Adrenal gland (tissue), 12 donors: ENCODE measurements around the gene RASGEF1C. TPM values are rescaled to one million over a fixed set of nuclear protein-coding genes. Genes with fewer than 3 reads are reported as not detected.

Experiments
- DNase-seq, 7 donors: peaks; one replicate each; pipeline ENCODE4 v3.0.0-alpha.2; 2019 to 2020
- H3K27ac ChIP-seq, 5 donors: fragments of 200-600 bp; sonication (generic) in 4 of 5; 1 replicate in 3 of 5; 2 replicates in 2 of 5; pipeline versions ENCODE4 v1.5.1 to v1.8.0; 2016 to 2020; ENCODE audit warnings: mild to moderate bottlenecking in 1 of 5
- H3K27me3 ChIP-seq: fragments of 200-600 bp; 2 replicates; pipeline ENCODE4 v1.8.0; 2021
- H3K36me3 ChIP-seq, 2 donors: fragments of 200-600 bp; replicated peaks in 1 of 2; 1 replicate in 1 of 2; 2 replicates in 1 of 2; pipeline versions ENCODE4 v1.5.1 to v1.8.0; 2018 to 2022
- H3K4me1 ChIP-seq, 2 donors: fragments of 200-600 bp; replicated peaks in 1 of 2; 1 replicate in 1 of 2; 2 replicates in 1 of 2; pipeline versions ENCODE4 v1.5.1 to v1.8.0; 2018 to 2021
- H3K4me3 ChIP-seq, 4 donors: fragments of 200-600 bp; sonication (generic) in 3 of 4; one replicate each; pipeline ENCODE4 v1.5.1; 2016 to 2018
- H3K9me3 ChIP-seq, 3 donors: fragments of 200-600 bp; sonication (generic) in 1 of 3; replicated peaks in 1 of 3; 1 replicate in 2 of 3; 2 replicates in 1 of 3; pipeline versions ENCODE4 v1.5.1 to v1.8.0; 2016 to 2021
- POLR2A ChIP-seq, 2 donors: fragments of 450-650 bp; IDR thresholded peaks; one replicate each; pipeline ENCODE4 v1.6.1; 2017; ENCODE audit warnings: antibody characterized with exemption in 2 of 2, mild to moderate bottlenecking in 2 of 2, moderate library complexity in 1 of 2
- WGBS, 4 donors: extraction: QIAGEN DNeasy Blood & Tissue Kit in 2 of 4; methylation state at CpG; one replicate each; pipeline versions ENCODE4 v1.1.5 to v1.1.7; 2013 to 2017; 5-methylcytosine and 5-hydroxymethylcytosine counted together
- intact Hi-C, 2 donors: fragments of 100-400 bp; cut with DNase I; formaldehyde crosslinking; loops; one replicate each; pipeline versions ENCODE4 v1.14.1 to v1.15.0; 2022 to 2023
- polyA plus RNA-seq, 3 donors: library from polyadenylated mRNA; stranded (reverse); fragments of 200-250 nt in 2 of 3; fragments of 350-450 nt in 1 of 3; fragmentation: Illumina TruSeq in 1 of 3; extraction: RNeasy Lipid Tissue Mini Kit (QIAGEN cat#74804) in 1 of 3; gene quantifications; one replicate each; pipeline ENCODE4 v1.2.3, GENCODE V29; 2013 to 2014
- total RNA-seq, 9 donors: library from RNA; depleted of rRNA in 4 of 9; stranded (reverse); fragments of >200 nt in 4 of 9; fragments of 120-200 nt in 1 of 9; fragmentation: NEBNext Ultra II Directional in 1 of 9; extraction: Animal tissue kit (Norgen Biotek cat#: 25700) in 1 of 9; gene quantifications; one replicate each; pipeline versions ENCODE4 v1.1.0 to v1.2.4, GENCODE V29; 2013 to 2023
- TF ChIP-seq, protein P1 (sequence below), 6 experiments: fragments of 450-650 bp in 4 of 6; fragments of 200-600 bp in 2 of 6; sonication (generic) in 1 of 6; IDR thresholded peaks; 1 replicate in 5 of 6; 2 replicates in 1 of 6; pipeline versions ENCODE4 v1.5.1 to v1.8.0; 2016 to 2021; ENCODE audit warnings: antibody characterized with exemption in 6 of 6, mild to moderate bottlenecking in 2 of 6, moderate library complexity in 1 of 6
- donor health status: healthy with polysubstance abuse.
- donor health status: Bipolar disorder and iron deficiency.
- donor health status: DM: yes; HTN: yes; CAD: no.
- donor health status: DM: no; HTN: no; CAD: no.
- donor health status: DM: no; HTN: no; CAD: no.
- donor health status: DM: yes; HTN: yes; CAD: no.

The RASGEF1C gene
- total and polyA plus RNA-seq, 12 donors: 0.15 to 1.9 (median 0.74) TPM; not detected in 6

DNA sequence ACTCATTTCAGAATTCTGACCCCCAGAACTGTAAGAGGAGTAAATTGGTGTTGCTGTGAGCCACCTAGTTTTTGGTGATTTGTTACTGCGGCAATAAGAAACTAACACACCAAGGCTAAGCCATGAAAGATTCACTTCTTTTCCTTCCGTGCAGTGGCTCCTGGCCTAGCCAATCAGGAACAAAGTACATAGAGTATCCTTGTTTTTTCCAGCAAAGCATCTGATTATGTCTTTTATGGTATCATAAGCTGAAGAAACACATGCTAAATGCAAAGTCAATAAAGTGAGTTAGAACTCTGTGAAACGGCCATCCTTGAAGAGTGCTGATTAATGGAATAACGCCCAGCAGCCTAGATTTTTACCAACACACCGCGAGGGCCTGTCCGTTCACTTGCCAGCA is 148.8 kb downstream of the RASGEF1C start:
- intact Hi-C loops: no loop called here
- TF ChIP-seq POLR2A (IDR thresholded peaks at IDR 0.05): no peak
- TF ChIP-seq, protein P1, sequence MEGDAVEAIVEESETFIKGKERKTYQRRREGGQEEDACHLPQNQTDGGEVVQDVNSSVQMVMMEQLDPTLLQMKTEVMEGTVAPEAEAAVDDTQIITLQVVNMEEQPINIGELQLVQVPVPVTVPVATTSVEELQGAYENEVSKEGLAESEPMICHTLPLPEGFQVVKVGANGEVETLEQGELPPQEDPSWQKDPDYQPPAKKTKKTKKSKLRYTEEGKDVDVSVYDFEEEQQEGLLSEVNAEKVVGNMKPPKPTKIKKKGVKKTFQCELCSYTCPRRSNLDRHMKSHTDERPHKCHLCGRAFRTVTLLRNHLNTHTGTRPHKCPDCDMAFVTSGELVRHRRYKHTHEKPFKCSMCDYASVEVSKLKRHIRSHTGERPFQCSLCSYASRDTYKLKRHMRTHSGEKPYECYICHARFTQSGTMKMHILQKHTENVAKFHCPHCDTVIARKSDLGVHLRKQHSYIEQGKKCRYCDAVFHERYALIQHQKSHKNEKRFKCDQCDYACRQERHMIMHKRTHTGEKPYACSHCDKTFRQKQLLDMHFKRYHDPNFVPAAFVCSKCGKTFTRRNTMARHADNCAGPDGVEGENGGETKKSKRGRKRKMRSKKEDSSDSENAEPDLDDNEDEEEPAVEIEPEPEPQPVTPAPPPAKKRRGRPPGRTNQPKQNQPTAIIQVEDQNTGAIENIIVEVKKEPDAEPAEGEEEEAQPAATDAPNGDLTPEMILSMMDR (IDR thresholded peaks at IDR 0.05): no peak
- 91 to 98% (median 97%) methylated on average over 7 of the region's 7 CpGs for WGBS, 4 donors
- Histone ChIP-seq H3K9me3 (no peaks in the 10 kb centered on the region), H3K4me1 (no peaks in the 10 kb centered on the region), H3K4me3 (no peak overlapping the region), H3K27ac (no peak overlapping the region), H3K27me3 (no peaks in the 10 kb centered on the region), H3K36me3 (no peaks in the 10 kb centered on the region)
- DNase-seq: no peak

DNA sequence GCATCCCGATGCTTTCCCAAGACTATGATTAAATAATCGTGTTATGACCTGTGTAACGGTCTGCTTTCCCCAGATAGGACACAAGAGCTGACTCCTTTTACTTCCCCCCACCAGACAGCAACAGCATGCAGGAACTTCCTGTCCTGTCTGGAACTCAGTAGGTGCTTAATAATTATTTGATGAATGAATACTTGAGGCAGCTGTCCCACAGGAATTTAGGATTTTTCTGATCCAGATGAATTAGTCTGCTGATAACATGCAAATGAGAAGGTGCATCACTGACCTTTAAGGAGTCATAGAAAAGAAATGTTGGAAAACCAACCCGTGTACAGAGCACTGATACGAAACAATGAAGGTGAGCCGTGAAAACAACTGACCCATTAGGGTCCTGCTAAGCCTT is 149.7 kb downstream of the RASGEF1C start:
- Histone ChIP-seq H3K36me3 (no peaks in the 10 kb centered on the region), H3K27me3 (no peaks in the 10 kb centered on the region), H3K27ac (no peak overlapping the region), H3K4me1 (no peaks in the 10 kb centered on the region), H3K9me3 (no peaks in the 10 kb centered on the region), H3K4me3 (no peak overlapping the region)
- intact Hi-C loops: no loop called here
- DNase-seq: no peak
- TF ChIP-seq, protein P1 (IDR thresholded peaks at IDR 0.05): no peak
- no peak for TF ChIP-seq POLR2A (IDR thresholded peaks at IDR 0.05)
- 79 to 84% (median 83%) methylated on average over 6 of the region's 6 CpGs for WGBS, 4 donors

DNA sequence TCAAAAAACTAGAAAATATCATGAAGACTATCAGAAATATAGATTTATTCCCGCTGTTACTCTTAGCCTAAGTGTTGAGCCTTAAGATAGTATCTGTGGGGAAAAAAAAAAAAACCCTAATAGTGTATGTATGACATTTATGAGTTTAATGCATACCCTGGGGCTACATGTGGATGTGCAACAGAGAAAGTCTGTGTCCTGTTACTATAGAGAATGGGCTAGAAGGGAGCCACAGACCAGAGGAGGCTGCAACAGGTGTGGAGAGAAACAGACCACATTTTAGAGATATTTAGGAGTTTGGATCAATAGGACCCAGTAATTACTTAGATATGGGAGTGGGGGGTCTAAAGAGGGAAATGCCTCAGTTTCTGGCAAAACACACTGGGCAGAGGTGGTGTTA is 152.9 kb downstream of the RASGEF1C start:
- no peak for TF ChIP-seq POLR2A (IDR thresholded peaks at IDR 0.05)
- TF ChIP-seq, protein P1 (IDR thresholded peaks at IDR 0.05): no peak
- no peaks in the 10 kb centered on the region for H3K27me3 ChIP-seq
- H3K36me3 ChIP-seq: no peaks in the 10 kb centered on the region
- H3K9me3 ChIP-seq: no peaks in the 10 kb centered on the region
- no peak for DNase-seq
- 94 to 98% (median 96%) methylated on average over 1 of the region's 1 CpG for WGBS, 4 donors
- no peak overlapping the region for H3K4me3 ChIP-seq
- intact Hi-C loops: no loop called here
- no peak overlapping the region for H3K27ac ChIP-seq
- peaks cover 0 to 15% of the 10 kb centered on the region in 2 donors for H3K4me1 ChIP-seq

DNA sequence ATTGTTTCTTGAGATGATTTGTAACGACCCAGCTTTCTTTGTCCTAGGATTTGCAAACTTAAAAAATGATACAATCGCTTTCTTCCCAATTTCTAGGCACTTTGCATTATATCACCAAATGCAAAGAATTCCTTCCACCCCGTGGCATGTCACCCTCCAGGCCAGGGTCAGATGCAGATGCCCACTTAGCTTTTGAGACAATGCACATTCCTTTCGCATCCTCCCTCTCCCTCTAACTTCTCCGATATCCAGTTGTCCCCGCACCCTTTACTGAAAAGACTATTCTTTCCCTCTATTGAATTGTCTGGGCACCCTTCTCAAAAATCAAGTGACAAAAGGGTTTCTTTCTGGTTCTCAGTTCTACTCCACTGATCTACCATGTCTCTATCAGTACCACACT is 154.8 kb downstream of the RASGEF1C start:
- Histone ChIP-seq H3K36me3 (no peaks in the 10 kb centered on the region), H3K27me3 (no peaks in the 10 kb centered on the region), H3K4me3 (no peak overlapping the region), H3K9me3 (no peaks in the 10 kb centered on the region), H3K27ac (no peak overlapping the region), H3K4me1 (peaks cover 0 to 18% of the 10 kb centered on the region in 2 donors)
- no peak for DNase-seq
- intact Hi-C loops: no loop called here
- WGBS, 4 donors: 77 to 97% (median 86%) methylated on average over 6 of the region's 6 CpGs
- TF ChIP-seq, protein P1 (IDR thresholded peaks at IDR 0.05): no peak
